Endothelial cell of hepatic sinusoid (primary cell): Measurements from ENCODE around the gene PTGFR.

Experiments
- in situ Hi-C: cut with HindIII; loops from 2 replicates; pipeline ENCODE4 v1.10.0; 2017; ENCODE audit warnings: low sequenced_read_pairs

Gene PTGFR

GRCh38 chr1:78577257-78578100 lies 86.7 kb downstream of the PTGFR start:
- in situ Hi-C loops: no loop called here

GRCh38 chr1:78586572-78586971 lies 95.8 kb downstream of the PTGFR start:
- in situ Hi-C loops: no loop called here

- in situ Hi-C loops: no loop called here
Observed at GRCh38 chr1:78587211-78587610, 96.4 kb downstream of the PTGFR start.
